MM.1S (cell line): ENCODE data around the gene RAB37.

Experiments
- CTCF ChIP-seq: fragments of 300-600 bp; sonication (generic); IDR thresholded peaks from 2 replicates; pipeline ENCODE4 v1.5.1; 2016; ENCODE audit warnings: antibody characterized with exemption, low read length, mixed read lengths
- EZH2 ChIP-seq: fragments of 300-600 bp; sonication (generic); optimal IDR thresholded peaks from 2 replicates; pipeline ENCODE3; 2017; ENCODE audit warnings: low read depth, mild to moderate bottlenecking, antibody characterized with exemption, low read length, mixed read lengths

DNA sequence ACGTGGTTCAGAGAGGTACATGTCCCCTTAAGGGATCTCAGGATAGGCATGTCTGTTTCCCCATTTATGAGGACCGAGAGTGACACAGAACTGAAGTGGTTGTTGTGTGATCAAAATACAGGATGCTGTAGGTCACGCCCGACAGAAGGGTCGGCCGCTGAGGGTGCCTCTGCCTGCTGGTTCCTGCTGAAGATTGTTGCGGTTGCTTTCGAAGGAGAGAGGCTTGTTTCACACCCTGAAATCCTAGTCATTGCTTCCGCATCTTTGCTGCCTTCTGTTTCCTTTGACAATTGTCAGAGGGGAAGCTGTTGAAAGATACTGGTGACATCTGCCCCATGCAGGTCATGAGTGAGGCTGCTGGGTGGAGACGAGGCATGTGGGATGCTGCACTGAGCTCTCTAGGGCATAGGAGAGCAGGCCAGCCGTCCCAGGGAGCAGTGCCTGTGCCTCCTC is 42.9 kb downstream of the RAB37 start:
- TF ChIP-seq CTCF (no peak), EZH2 (no peak)
